ENCODE data around the gene ZMIZ1. TPM values are rescaled to one million over a fixed set of nuclear protein-coding genes. Genes with fewer than 3 reads are reported as not detected.

ZMIZ1 gene
- polyA plus RNA-seq, 3 donors, result 3.3 to 64.6 (median 8.9) TPM

GRCh38 chr10:79229071-79229541 is 160.3 kb downstream of the ZMIZ1 start:
- Histone ChIP-seq H3K4me3 (replicated peaks in 1 of 3; ENCODE audit: low read depth in 2 of 3, low read length in 3 of 3) (no peak overlapping the region), H3K27me3 (ENCODE audit: control insufficient read depth in 2 of 2, insufficient read depth in 2 of 2, low read length in 2 of 2) (no peaks in the 10 kb centered on the region), H3K9ac (ENCODE audit: insufficient read depth, low read length, poor library complexity, severe bottlenecking) (no peak overlapping the region), H4K20me1 (ENCODE audit: insufficient read depth, low read length) (peaks cover 96% of the 10 kb centered on the region), H2AFZ (ENCODE audit: insufficient read depth, low read depth, low read length, poor library complexity, severe bottlenecking) (no peak overlapping the region), H3K4me2 (replicated peaks; ENCODE audit: extremely low read depth, low read length, poor library complexity, severe bottlenecking) (no peak overlapping the region), H3K9me3 (replicated peaks in 1 of 2; ENCODE audit: control insufficient read depth in 1 of 2, insufficient read depth in 1 of 2, low read length in 2 of 2) (no peaks in the 10 kb centered on the region), H3K79me2 (ENCODE audit: insufficient read depth, low read length) (no peaks in the 10 kb centered on the region), H3K4me1 (ENCODE audit: control insufficient read depth in 1 of 2, insufficient read depth in 2 of 2, low read length in 2 of 2) (no peaks in the 10 kb centered on the region), H3K36me3 (replicated peaks in 1 of 2; ENCODE audit: control insufficient read depth in 1 of 2, insufficient read depth in 2 of 2, low read length in 2 of 2) (peaks cover 47 to 95% of the 10 kb centered on the region in 2 donors), H3K27ac (ENCODE audit: low read depth in 1 of 2, low read length in 2 of 2) (no peak overlapping the region)
- TF ChIP-seq CTCF (IDR thresholded peaks at IDR 0.05), result no peak
- peak overlapping the region in 1 of 7 donors; percentile 46 for H3K27ac Mint-ChIP-seq
- H3K9me3 Mint-ChIP-seq, result peaks cover 0 to 1% (median 0%) of the 10 kb centered on the region in 7 donors
- no peak overlapping the region for H3K4me3 Mint-ChIP-seq
- 90% methylated on average over 3 of the region's 5 CpGs for WGBS (ENCODE audit: insufficient coverage)
- peaks cover 0 to 2% (median 0%) of the 10 kb centered on the region in 3 donors for H3K27me3 Mint-ChIP-seq (ENCODE audit: low read depth in 3 of 3)
- H3K4me1 Mint-ChIP-seq, result peaks cover 7% of the 10 kb centered on the region
- DNase-seq, result no peak
- H3K36me3 Mint-ChIP-seq, result peaks cover 67 to 80% of the 10 kb centered on the region in 2 donors
- intact Hi-C loops (cut with micrococcal nuclease), result no loop called here

DNA sequence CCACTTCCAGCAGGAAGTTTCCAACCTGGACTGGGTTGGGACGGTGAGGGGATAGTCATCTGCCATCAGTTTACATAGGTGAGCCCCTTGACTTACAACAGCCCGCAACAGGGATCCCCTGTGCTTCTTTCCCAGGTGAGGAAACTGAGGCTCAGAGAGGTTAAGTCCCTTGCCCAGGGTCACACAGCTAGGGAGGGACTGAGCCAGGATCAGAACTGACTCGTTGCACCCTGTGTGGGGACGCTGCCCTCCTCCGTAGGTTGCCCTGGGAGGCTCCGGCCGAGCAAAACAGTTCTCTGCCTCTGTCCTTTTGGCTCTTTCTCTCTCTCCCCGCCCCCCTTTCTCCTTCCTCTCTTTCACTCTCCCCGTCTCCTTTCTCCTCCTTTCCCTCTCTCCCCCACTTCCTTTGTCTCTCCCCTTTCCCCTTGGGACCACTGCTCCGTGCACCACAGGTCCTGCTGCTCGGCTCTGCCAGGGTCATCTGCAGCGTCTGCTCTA is 161.1 kb downstream of the ZMIZ1 start:
- 79% methylated on average over 11 of the region's 12 CpGs for WGBS (ENCODE audit: insufficient coverage)
- H3K4me1 Mint-ChIP-seq, result peaks cover 7% of the 10 kb centered on the region
- H3K27ac Mint-ChIP-seq, result peak overlapping the region in 3 of 7 donors; percentile 27 to 46 (median 45)
- H3K9me3 ChIP-seq (replicated peaks in 1 of 2; ENCODE audit: control insufficient read depth in 1 of 2, insufficient read depth in 1 of 2, low read length in 2 of 2), result no peaks in the 10 kb centered on the region
- H4K20me1 ChIP-seq (ENCODE audit: insufficient read depth, low read length), result peaks cover 96% of the 10 kb centered on the region
- peaks cover 0 to 2% (median 0%) of the 10 kb centered on the region in 3 donors for H3K27me3 Mint-ChIP-seq (ENCODE audit: low read depth in 3 of 3)
- H3K36me3 Mint-ChIP-seq, result peaks cover 68 to 80% of the 10 kb centered on the region in 2 donors
- no peaks in the 10 kb centered on the region for H3K79me2 ChIP-seq (ENCODE audit: insufficient read depth, low read length)
- intact Hi-C loops (cut with micrococcal nuclease), result no loop called here
- no peaks in the 10 kb centered on the region for H3K4me1 ChIP-seq (ENCODE audit: control insufficient read depth in 1 of 2, insufficient read depth in 2 of 2, low read length in 2 of 2)
- no peak overlapping the region for H2AFZ ChIP-seq (ENCODE audit: insufficient read depth, low read depth, low read length, poor library complexity, severe bottlenecking)
- H3K27ac ChIP-seq (ENCODE audit: low read depth in 1 of 2, low read length in 2 of 2), result no peak overlapping the region
- no peak for DNase-seq
- H3K36me3 ChIP-seq (replicated peaks in 1 of 2; ENCODE audit: control insufficient read depth in 1 of 2, insufficient read depth in 2 of 2, low read length in 2 of 2), result peaks cover 40 to 95% of the 10 kb centered on the region in 2 donors
- peaks cover 0 to 1% (median 0%) of the 10 kb centered on the region in 7 donors for H3K9me3 Mint-ChIP-seq
- H3K4me3 ChIP-seq (replicated peaks in 1 of 3; ENCODE audit: low read depth in 2 of 3, low read length in 3 of 3), result no peak overlapping the region
- H3K4me2 ChIP-seq (replicated peaks; ENCODE audit: extremely low read depth, low read length, poor library complexity, severe bottlenecking), result no peak overlapping the region
- H3K27me3 ChIP-seq (ENCODE audit: control insufficient read depth in 2 of 2, insufficient read depth in 2 of 2, low read length in 2 of 2), result no peaks in the 10 kb centered on the region
- no peak for TF ChIP-seq CTCF (IDR thresholded peaks at IDR 0.05)
- H3K9ac ChIP-seq (ENCODE audit: insufficient read depth, low read length, poor library complexity, severe bottlenecking), result no peak overlapping the region
- no peak overlapping the region for H3K4me3 Mint-ChIP-seq
